ENCODE data around the gene ABCG4. TPM values are rescaled to one million over a fixed set of nuclear protein-coding genes. Genes with fewer than 3 reads are reported as not detected.

The ABCG4 gene
- total RNA-seq, 2 donors from 2014 or later = 1.4 to 1.8 TPM

- TF ChIP-seq CTCF (IDR thresholded peaks at IDR 0.05) = no peak
- Histone ChIP-seq H3K4me1 (peaks cover 0 to 49% of the 10 kb centered on the region in 2 donors), H3K4me3 (no peak overlapping the region), H3K9me3 (no peaks in the 10 kb centered on the region), H3K27me3 (no peaks in the 10 kb centered on the region), H3K36me3 (no peaks in the 10 kb centered on the region), H3K27ac (peak overlapping the region in 1 of 2 donors; percentile 87)
- DNase-seq (ENCODE audit: low spot score) = no peak
Measured at GRCh38 chr11:119103793-119104192, 45.1 kb upstream of the ABCG4 start.

GRCh38 chr11:119106564-119107537 is 42.0 kb upstream of the ABCG4 start, which contains the start of gene C2CD2L:
Gene C2CD2L (plus strand): TSS chr11:119107344. CDS start chr11:119107742, 398 bp downstream.
- H3K4me3 ChIP-seq = peak within 1 kb of the TSS; percentile 79 to 86
- TF ChIP-seq CTCF (IDR thresholded peaks at IDR 0.05) = no peak

GRCh38 chr11:119107538-119108145 is 41.2 kb upstream of the ABCG4 start:
- Histone ChIP-seq H3K4me3 (peak overlapping the region; percentile 79 to 86), H3K27me3 (no peaks in the 10 kb centered on the region), H3K9me3 (no peaks in the 10 kb centered on the region), H3K27ac (peak overlapping the region; percentile 78), H3K36me3 (peaks cover 19% of the 10 kb centered on the region), H3K4me1 (peaks cover 0 to 35% of the 10 kb centered on the region in 2 donors)
- TF ChIP-seq CTCF (IDR thresholded peaks at IDR 0.05) = no peak
- no peak for DNase-seq (ENCODE audit: low spot score)

More at GRCh38 chr11:119106564-119107537, 42.0 kb upstream of the ABCG4 start, which contains the start of gene C2CD2L:
- H3K27me3 ChIP-seq = no peaks in the 10 kb centered on the region
- H3K36me3 ChIP-seq = peaks cover 12% of the 10 kb centered on the region
- peak; percentile 90 for DNase-seq (ENCODE audit: low spot score)
- H3K4me1 ChIP-seq = peaks cover 0 to 37% of the 10 kb centered on the region in 2 donors
- H3K9me3 ChIP-seq = no peaks in the 10 kb centered on the region
- H3K27ac ChIP-seq = peak within 1 kb of the TSS; percentile 78

- H3K4me1 ChIP-seq = peaks cover 0 to 28% of the 10 kb centered on the region in 2 donors
- TF ChIP-seq CTCF (IDR thresholded peaks at IDR 0.05) = no peak
- H3K36me3 ChIP-seq = peaks cover 24% of the 10 kb centered on the region
- peak overlapping the region; percentile 78 for H3K27ac ChIP-seq
- peak overlapping the region; percentile 79 to 86 for H3K4me3 ChIP-seq
- no peaks in the 10 kb centered on the region for H3K27me3 ChIP-seq
- no peak for DNase-seq (ENCODE audit: low spot score)
- no peaks in the 10 kb centered on the region for H3K9me3 ChIP-seq
Measured at GRCh38 chr11:119108146-119108856, 40.6 kb upstream of the ABCG4 start.

GRCh38 chr11:119108857-119109221 is 40.0 kb upstream of the ABCG4 start:
- H3K4me3 ChIP-seq = peak overlapping the region in 1 of 2 donors; percentile 86
- peaks cover 28% of the 10 kb centered on the region for H3K36me3 ChIP-seq
- TF ChIP-seq CTCF (IDR thresholded peaks at IDR 0.05) = no peak
- H3K27me3 ChIP-seq = no peaks in the 10 kb centered on the region
- peaks cover 0 to 26% of the 10 kb centered on the region in 2 donors for H3K4me1 ChIP-seq
- no peak overlapping the region for H3K27ac ChIP-seq
- no peak for DNase-seq (ENCODE audit: low spot score)
- H3K9me3 ChIP-seq = no peaks in the 10 kb centered on the region
